Measurements from ENCODE around the gene RPS5.

- TF ChIP-seq CTCF (IDR thresholded peaks at IDR 0.05 in 8 of 11, conservative IDR thresholded peaks at IDR 0.05 in 3 of 11) (no peak), POLR2AphosphoS5 (IDR thresholded peaks at IDR 0.05) (no peak), POLR2A (IDR thresholded peaks at IDR 0.05) (no peak)
Observed at GRCh38 chr19:58351990-58352755, 34.9 kb upstream of the RPS5 start.

Measured in spleen (tissue), 7 donors.